Measurements from ENCODE around the gene MED9. TPM values are rescaled to one million over a fixed set of nuclear protein-coding genes. Genes with fewer than 3 reads are reported as not detected.
A peak's percentile ranks its signal among the peaks of the same experiment; 100 is the strongest.

Gene MED9
- total RNA-seq, 1 donor from 2014 or later, result 19.3 TPM

DNA sequence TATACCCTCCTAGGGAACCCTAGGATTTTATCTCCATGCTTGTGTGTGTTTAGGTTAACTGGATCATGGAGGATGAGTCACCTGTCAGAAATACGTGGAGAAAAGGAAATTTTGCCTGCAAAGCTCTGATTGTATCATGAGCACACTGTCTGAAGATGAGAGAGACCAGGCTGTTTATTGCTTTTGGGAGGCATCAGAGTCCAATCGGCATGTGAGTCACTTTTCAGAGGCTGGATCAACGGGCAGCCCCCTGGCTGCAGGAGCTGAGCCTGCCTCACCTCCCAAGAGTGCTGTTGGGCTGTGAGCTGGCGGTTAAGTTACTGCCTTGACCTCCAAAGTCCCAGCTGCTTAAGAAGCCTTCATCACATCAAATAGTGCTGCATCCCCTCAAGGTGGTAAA lies 41.5 kb upstream of the MED9 start:
- Mint-ChIP-seq H3K36me3 (no peaks in the 10 kb centered on the region), H3K27ac (no peak overlapping the region)

DNA sequence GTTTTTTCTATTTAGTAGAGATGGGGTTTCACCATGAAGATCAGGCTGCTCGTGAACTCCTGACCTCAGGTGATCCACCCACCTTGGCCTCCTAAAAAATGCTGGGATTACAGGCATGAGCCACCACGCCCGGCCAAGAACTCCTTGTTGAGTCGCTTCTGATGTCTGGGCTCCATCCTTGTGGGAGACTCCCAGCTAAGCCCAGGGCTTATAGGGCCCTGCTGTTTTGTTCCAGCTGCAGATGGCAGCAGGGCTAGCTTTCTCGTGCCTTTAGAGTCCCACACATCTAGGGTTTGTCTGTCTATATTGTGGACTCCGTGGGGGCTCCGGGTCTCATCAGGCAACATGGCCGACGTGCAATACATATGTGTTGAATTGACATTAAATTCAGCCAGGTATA lies 39.3 kb upstream of the MED9 start:
- no peak for DNase-seq (ENCODE audit: extremely low spot score, unreplicated experiment)
- Mint-ChIP-seq H3K27ac (no peak overlapping the region), H3K36me3 (no peaks in the 10 kb centered on the region), H3K27me3 (peaks cover 18% of the 10 kb centered on the region), H3K4me1 (ENCODE audit: unreplicated experiment) (peaks cover 4% of the 10 kb centered on the region), H3K9me3 (peaks cover 5% of the 10 kb centered on the region), H3K4me3 (no peak overlapping the region)
- TF ChIP-seq, protein P1, sequence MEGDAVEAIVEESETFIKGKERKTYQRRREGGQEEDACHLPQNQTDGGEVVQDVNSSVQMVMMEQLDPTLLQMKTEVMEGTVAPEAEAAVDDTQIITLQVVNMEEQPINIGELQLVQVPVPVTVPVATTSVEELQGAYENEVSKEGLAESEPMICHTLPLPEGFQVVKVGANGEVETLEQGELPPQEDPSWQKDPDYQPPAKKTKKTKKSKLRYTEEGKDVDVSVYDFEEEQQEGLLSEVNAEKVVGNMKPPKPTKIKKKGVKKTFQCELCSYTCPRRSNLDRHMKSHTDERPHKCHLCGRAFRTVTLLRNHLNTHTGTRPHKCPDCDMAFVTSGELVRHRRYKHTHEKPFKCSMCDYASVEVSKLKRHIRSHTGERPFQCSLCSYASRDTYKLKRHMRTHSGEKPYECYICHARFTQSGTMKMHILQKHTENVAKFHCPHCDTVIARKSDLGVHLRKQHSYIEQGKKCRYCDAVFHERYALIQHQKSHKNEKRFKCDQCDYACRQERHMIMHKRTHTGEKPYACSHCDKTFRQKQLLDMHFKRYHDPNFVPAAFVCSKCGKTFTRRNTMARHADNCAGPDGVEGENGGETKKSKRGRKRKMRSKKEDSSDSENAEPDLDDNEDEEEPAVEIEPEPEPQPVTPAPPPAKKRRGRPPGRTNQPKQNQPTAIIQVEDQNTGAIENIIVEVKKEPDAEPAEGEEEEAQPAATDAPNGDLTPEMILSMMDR (conservative IDR thresholded peaks at IDR 0.05), result no peak

More for the DNA sequence above, 41.5 kb upstream of the MED9 start:
- TF ChIP-seq, protein P1 (conservative IDR thresholded peaks at IDR 0.05), result no peak
- H3K27me3 Mint-ChIP-seq, result peaks cover 18% of the 10 kb centered on the region
- H3K4me3 Mint-ChIP-seq, result no peak overlapping the region
- H3K9me3 Mint-ChIP-seq, result peaks cover 5% of the 10 kb centered on the region
- DNase-seq (ENCODE audit: extremely low spot score, unreplicated experiment), result no peak
- H3K4me1 Mint-ChIP-seq (ENCODE audit: unreplicated experiment), result peaks cover 4% of the 10 kb centered on the region

DNA sequence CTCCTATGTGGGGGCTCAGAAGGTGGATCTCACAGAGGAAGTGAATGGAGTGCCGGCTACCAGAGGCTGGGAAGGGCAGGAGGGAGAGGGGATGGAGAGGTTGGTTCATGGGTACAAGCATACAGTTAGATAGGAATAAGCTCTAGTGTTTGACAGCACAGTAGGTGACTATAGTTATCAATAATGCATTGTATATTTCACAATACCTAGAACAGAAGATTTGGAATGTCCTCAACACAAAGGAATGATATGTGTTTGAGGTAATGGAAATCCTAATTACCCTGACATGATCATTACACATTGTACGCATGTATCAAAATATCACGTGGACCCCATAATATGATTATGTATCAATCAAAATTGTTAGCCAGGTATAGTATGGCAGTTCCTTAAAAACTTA lies 38.9 kb upstream of the MED9 start:
- no peak for DNase-seq (ENCODE audit: extremely low spot score, unreplicated experiment)
- TF ChIP-seq, protein P1 (conservative IDR thresholded peaks at IDR 0.05), result no peak
- H3K9me3 Mint-ChIP-seq, result peaks cover 5% of the 10 kb centered on the region
- H3K36me3 Mint-ChIP-seq, result no peaks in the 10 kb centered on the region
- no peak overlapping the region for H3K27ac Mint-ChIP-seq
- peaks cover 18% of the 10 kb centered on the region for H3K27me3 Mint-ChIP-seq
- H3K4me3 Mint-ChIP-seq, result no peak overlapping the region
- peaks cover 4% of the 10 kb centered on the region for H3K4me1 Mint-ChIP-seq (ENCODE audit: unreplicated experiment)

DNA sequence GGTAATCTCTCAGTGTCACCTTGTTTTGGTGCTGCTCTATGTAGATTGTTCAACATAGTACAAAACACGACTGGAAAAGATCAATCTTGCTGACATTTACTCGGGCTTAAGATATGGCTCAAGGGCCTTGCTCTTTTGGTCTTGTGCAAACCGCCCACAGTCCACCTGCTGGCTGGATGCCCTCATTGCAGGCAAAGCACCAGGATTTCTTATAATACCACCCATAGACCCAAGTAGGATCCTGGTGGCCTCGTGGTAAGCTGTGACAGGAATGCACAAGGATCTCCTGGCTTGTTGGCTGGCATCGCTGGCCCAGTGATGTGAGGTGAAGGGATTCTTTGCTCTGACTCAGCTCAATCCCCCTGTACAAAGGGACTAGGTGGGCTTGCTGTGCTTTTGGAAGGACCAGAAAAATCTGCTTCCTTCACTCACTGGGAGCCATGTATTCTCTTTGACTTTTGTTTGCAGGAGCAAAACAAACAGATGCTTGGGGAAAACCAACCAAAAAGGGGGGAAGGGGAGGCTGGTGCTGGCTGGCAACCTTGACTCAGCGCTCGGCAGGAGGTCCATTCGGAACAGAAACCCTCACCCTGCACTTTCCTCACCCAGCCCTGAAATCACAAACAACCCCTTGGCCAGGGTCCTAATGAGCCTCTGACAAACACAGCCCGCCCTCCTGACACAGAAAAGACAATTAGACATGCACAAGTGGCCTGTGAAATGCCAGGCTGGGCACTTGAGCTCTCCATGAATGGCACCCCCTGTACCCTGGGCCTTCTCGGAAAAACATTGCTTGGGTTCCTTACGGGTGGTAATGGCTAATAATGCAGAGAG lies 36.6 kb upstream of the MED9 start:
- TF ChIP-seq, protein P1 (conservative IDR thresholded peaks at IDR 0.05), result peak; percentile 72

DNA sequence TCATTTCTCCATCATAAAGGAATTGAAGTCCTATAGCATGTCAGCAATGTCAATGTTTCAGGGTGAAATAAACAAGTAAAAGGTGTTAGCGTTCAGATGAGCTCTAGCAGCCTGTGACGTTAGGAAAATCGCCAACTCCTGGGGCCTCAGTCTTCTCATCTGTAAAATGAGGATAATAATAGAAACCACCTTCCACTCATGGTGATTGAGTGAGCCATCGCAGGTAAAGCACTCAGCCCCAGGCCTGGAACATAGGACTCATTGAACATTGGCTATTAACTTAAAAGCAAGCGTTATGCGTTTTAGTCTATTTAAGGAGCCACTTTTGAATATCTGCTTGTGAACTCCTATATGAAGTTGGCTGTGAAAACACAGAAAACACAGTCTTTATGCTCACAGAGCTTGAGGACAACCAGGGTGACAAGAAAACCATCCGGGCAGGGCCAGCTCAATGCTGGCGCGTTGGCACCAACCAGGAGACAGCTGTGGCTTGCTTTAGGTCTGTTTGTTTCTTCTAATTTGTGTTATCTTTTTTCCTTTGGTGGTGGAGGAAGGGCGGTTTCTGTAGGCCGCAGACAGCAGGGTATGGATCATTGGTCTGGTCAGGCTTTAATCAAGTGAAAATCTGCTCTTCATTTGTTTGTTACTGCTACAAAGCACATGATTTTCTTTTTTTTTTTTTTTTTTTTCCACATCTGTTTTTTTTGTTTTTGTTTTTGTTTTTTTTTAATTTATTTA lies 35.7 kb upstream of the MED9 start:
- H3K4me1 Mint-ChIP-seq (ENCODE audit: unreplicated experiment), result peaks cover 12% of the 10 kb centered on the region
- no peak overlapping the region for H3K4me3 Mint-ChIP-seq
- no peak overlapping the region for H3K27ac Mint-ChIP-seq
- no peaks in the 10 kb centered on the region for H3K36me3 Mint-ChIP-seq
- TF ChIP-seq, protein P1 (conservative IDR thresholded peaks at IDR 0.05), result no peak
- peaks cover 3% of the 10 kb centered on the region for H3K27me3 Mint-ChIP-seq
- H3K9me3 Mint-ChIP-seq, result peaks cover 5% of the 10 kb centered on the region
- DNase-seq (ENCODE audit: extremely low spot score, unreplicated experiment), result no peak

More for the DNA sequence above, 36.6 kb upstream of the MED9 start:
- no peak overlapping the region for H3K4me3 Mint-ChIP-seq
- H3K4me1 Mint-ChIP-seq (ENCODE audit: unreplicated experiment), result peaks cover 4% of the 10 kb centered on the region
- no peaks in the 10 kb centered on the region for H3K36me3 Mint-ChIP-seq
- H3K27me3 Mint-ChIP-seq, result peaks cover under 1% of the 10 kb centered on the region
- H3K27ac Mint-ChIP-seq, result no peak overlapping the region
- H3K9me3 Mint-ChIP-seq, result peaks cover 5% of the 10 kb centered on the region
- DNase-seq (ENCODE audit: extremely low spot score, unreplicated experiment), result no peak
